Raji (cell line): ENCODE results near the gene REC8.

ENCODE experiments used
- POLR2A ChIP-seq: IDR thresholded peaks from 2 replicates; pipeline ENCODE4 v1.6.1; 2011; ENCODE audit warnings: low read depth, low read length, control low read depth; ENCODE audit not compliant: insufficient read depth

Gene REC8

GRCh38 chr14:24196071-24197055, 24.5 kb downstream of the REC8 start:
- peak; percentile 25; the same call in 1 of the 2 replicates for TF ChIP-seq POLR2A

GRCh38 chr14:24197056-24197450, 25.2 kb downstream of the REC8 start:
- 0 out of 2 replicates have a peak, but pooled peaks have one; percentile 8 for TF ChIP-seq POLR2A

- no peak for TF ChIP-seq POLR2A
Observed at GRCh38 chr14:24198814-24199524, 27.1 kb downstream of the REC8 start.

- TF ChIP-seq POLR2A, result no peak
Observed at GRCh38 chr14:24204163-24205146, 32.6 kb downstream of the REC8 start.

- no peak for TF ChIP-seq POLR2A
Observed at GRCh38 chr14:24206260-24207103, 34.6 kb downstream of the REC8 start.

- TF ChIP-seq POLR2A, result no peak
Observed at GRCh38 chr14:24207104-24207551, 35.2 kb downstream of the REC8 start.

- no peak for TF ChIP-seq POLR2A
Observed at GRCh38 chr14:24207625-24208024, 35.7 kb downstream of the REC8 start.

GRCh38 chr14:24211311-24211710, 39.4 kb downstream of the REC8 start:
- TF ChIP-seq POLR2A, result no peak

- peak; percentile 97 for TF ChIP-seq POLR2A
Observed at GRCh38 chr14:24212924-24213865, 41.3 kb downstream of the REC8 start, which contains the start of gene CHMP4A. TSS of gene CHMP4A (minus strand) at chr14:24213488. CDS start at chr14:24213439, 49 bp downstream.

- no peak for TF ChIP-seq POLR2A
Observed at GRCh38 chr14:24213866-24214662, 42.2 kb downstream of the REC8 start.

- peak; percentile 94 for TF ChIP-seq POLR2A
Observed at GRCh38 chr14:24215495-24216344, 43.8 kb downstream of the REC8 start, which contains the start of gene MDP1. TSS of gene MDP1 (minus strand) at chr14:24216066. CDS start at chr14:24215955, 111 bp downstream.

GRCh38 chr14:24216345-24216699, 44.4 kb downstream of the REC8 start:
- no peak for TF ChIP-seq POLR2A
